Activated naive CD4-positive, alpha-beta T cell treated with anti-CD3 and anti-CD28 coated beads, Interleukin-2, amount 50 U/mL, for 24 hours (primary cell): ENCODE data around the gene MTCH2.
"Not testable (repeated sequence)": the region's sequence is repeated elsewhere in the genome, so short reads cannot be mapped to it uniquely, and the experiment has no call there.

Experiments used
- H3K27ac Mint-ChIP-seq: one replicate; pipeline ENCODE4 v1.8.0; 2021; ENCODE audit warnings: mild to moderate bottlenecking, mixed read lengths
- H3K27me3 Mint-ChIP-seq: one replicate; pipeline ENCODE4 v1.8.0; 2021; ENCODE audit warnings: mixed read lengths
- H3K36me3 Mint-ChIP-seq: one replicate; pipeline ENCODE4 v1.8.0; 2021; ENCODE audit warnings: mixed read lengths
- H3K4me1 Mint-ChIP-seq: one replicate; pipeline ENCODE4 v1.8.0; 2021; ENCODE audit warnings: mixed read lengths
- H3K4me3 Mint-ChIP-seq: one replicate; pipeline ENCODE4 v1.8.0; 2021; ENCODE audit warnings: mild to moderate bottlenecking, mixed read lengths
- H3K9me3 Mint-ChIP-seq: one replicate; pipeline ENCODE4 v1.8.0; 2021; ENCODE audit warnings: mixed read lengths

MTCH2 gene

GRCh38 chr11:47642099-47642855, at the start of gene MTCH2:
Gene MTCH2, minus strand, starts transcription at chr11:47642559. Its CDS starts 94 bp downstream, at chr11:47642465.
- Mint-ChIP-seq H3K27ac (peak within 1 kb of the TSS; percentile 97), H3K27me3 (no peaks in the 10 kb centered on the region), H3K4me1 (peaks cover 28% of the 10 kb centered on the region), H3K9me3 (no peaks in the 10 kb centered on the region), H3K4me3 (peak within 1 kb of the TSS; percentile 96), H3K36me3 (peaks cover 9% of the 10 kb centered on the region)

DNA sequence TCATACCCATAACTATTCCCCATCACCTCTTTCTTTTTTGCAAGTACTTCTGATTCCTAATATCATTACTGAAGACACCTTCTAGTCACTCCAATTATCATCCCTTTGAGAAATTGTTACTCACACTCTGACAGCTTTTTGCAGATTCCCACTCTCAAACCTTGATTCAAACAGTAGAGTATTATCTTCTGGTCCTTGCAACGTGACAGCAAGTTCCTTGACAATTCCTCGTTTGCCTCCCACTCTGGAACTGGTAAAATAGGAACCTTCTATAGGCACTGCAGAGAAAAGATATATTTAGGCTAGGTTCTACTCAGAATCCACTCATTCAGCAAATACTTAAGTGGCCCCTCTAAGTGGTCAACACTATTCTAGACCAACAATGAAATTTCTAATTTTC, 49.6 kb upstream of the MTCH2 start:
- H3K9me3 Mint-ChIP-seq = no peaks in the 10 kb centered on the region

DNA sequence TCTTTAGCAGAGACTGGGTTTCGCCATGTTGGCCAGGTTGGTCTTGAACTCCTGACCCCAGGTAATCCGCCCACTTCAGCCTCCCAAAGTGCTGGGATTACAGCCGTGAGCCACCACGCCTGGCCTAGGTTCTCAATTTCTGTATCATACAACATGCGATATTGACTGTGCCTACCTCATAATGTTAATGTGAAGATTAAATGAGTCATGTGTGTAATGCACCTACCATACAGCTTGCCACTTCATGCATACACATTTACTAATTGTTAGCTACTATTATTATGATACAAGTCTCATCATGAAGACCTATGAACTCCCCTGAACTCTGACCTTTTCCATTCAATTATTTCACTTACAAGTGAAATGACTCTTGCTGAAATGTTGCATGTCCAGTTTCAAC, 47.1 kb upstream of the MTCH2 start:
- Mint-ChIP-seq H3K9me3 (no peaks in the 10 kb centered on the region), H3K27ac (no peak overlapping the region), H3K27me3 (no peaks in the 10 kb centered on the region), H3K4me3 (no peak overlapping the region), H3K36me3 (peaks cover 2% of the 10 kb centered on the region), H3K4me1 (peaks cover 5% of the 10 kb centered on the region)

More for the DNA sequence above, 49.6 kb upstream of the MTCH2 start:
- Mint-ChIP-seq H3K27me3 (no peaks in the 10 kb centered on the region), H3K4me1 (peaks cover 5% of the 10 kb centered on the region), H3K36me3 (peaks cover 2% of the 10 kb centered on the region), H3K27ac (no peak overlapping the region), H3K4me3 (no peak overlapping the region)

DNA sequence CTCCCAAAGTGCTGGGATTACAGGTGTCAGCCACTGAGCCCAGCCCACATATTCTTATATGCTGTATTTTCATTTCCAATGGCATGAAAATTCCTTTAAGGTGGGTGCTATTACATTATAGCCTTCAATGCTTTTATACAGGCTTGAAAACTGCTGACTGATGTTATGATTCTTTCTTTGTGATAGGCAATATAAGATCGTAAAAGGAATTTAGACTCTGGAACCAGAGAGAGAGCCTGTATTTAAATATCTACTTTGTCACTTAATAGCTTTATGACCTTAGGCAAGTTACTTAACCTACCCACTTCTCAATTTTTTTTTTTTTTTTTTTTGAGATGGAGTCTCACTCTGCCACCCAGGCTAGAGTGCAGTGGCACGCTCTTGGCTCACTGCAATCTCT, 46.6 kb upstream of the MTCH2 start:
- Mint-ChIP-seq H3K4me1 (peaks cover 5% of the 10 kb centered on the region), H3K27ac (no peak overlapping the region), H3K36me3 (peaks cover 2% of the 10 kb centered on the region), H3K4me3 (no peak overlapping the region), H3K27me3 (no peaks in the 10 kb centered on the region), H3K9me3 (no peaks in the 10 kb centered on the region)

DNA sequence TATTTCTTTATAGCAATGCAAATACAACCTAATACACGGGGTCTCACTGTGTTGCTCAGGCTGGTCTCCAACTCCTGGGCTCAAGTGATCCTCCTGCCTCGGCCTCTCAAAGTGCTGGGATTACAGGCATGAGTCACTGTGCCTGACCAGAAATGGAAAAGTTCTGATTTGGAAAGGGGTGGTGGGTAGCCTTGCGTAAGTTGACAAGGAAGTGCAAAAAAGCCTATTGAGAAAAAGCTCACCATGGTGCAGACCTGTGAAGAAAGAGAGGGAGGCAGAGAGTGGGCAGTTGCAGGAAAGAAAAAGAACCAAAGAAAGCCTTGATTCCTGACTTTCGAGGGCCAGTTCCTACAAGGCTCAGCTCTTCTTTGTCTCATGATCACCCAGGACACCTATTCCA, 45.8 kb upstream of the MTCH2 start:
- Mint-ChIP-seq H3K4me3 (no peak overlapping the region), H3K27me3 (no peaks in the 10 kb centered on the region), H3K36me3 (peaks cover 2% of the 10 kb centered on the region), H3K4me1 (peaks cover 5% of the 10 kb centered on the region), H3K27ac (no peak overlapping the region), H3K9me3 (no peaks in the 10 kb centered on the region)

- not testable (repeated sequence) for H3K4me1 Mint-ChIP-seq, H3K27me3 Mint-ChIP-seq, H3K4me3 Mint-ChIP-seq, H3K36me3 Mint-ChIP-seq, H3K27ac Mint-ChIP-seq, H3K9me3 Mint-ChIP-seq
Measured at GRCh38 chr11:47686704-47687103, 44.3 kb upstream of the MTCH2 start.

DNA sequence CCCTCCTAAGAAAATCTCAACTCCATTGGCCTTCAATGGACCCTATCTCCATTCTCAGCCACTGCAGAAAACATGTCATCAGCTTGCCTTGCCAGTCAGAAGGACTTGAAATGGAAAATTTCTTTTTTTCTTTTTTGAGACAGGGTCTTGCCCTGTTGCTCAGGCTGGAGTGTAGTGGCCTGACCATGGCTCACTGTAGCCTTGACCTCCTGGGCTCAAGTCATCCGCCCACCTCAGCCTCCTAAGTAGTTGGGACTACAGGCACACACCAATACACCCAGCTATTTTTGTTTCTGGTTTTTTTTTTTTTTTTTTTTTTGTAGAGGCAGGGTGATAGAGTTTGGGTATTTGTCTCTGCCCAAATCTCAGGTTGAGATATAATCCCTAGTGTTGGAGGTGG, 43.8 kb upstream of the MTCH2 start:
- Mint-ChIP-seq H3K27ac (no peak overlapping the region), H3K36me3 (peaks cover 2% of the 10 kb centered on the region), H3K4me3 (no peak overlapping the region), H3K9me3 (no peaks in the 10 kb centered on the region), H3K4me1 (no peaks in the 10 kb centered on the region), H3K27me3 (no peaks in the 10 kb centered on the region)

GRCh38 chr11:47675851-47676250, 33.5 kb upstream of the MTCH2 start:
- Mint-ChIP-seq H3K36me3 (peaks cover 4% of the 10 kb centered on the region), H3K27ac (no peak overlapping the region), H3K9me3 (no peaks in the 10 kb centered on the region), H3K27me3 (no peaks in the 10 kb centered on the region), H3K4me3 (no peak overlapping the region), H3K4me1 (no peaks in the 10 kb centered on the region)

DNA sequence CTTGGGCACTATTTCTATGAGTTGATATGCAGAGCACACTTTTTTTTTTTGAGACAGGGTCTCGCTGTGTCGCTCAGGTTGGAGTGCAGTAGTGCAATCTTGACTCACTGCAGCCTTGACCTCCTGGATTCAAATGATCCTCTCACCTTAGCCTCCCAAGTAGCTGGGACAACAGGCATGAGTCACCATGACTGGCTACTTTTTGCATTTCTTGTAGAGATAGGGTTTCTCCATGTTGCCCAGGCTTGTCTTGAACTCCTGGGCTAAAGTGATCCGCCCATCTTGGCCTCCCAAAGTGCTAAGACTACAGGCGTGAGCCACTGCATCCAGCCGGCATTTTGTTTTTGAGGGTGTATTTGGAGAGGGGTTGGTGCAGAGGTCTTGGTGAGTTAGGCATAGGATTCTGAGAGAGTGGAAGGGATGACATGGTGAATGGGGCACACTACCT, 29.9 kb upstream of the MTCH2 start:
- H3K27ac Mint-ChIP-seq = no peak overlapping the region
- H3K9me3 Mint-ChIP-seq = no peaks in the 10 kb centered on the region

DNA sequence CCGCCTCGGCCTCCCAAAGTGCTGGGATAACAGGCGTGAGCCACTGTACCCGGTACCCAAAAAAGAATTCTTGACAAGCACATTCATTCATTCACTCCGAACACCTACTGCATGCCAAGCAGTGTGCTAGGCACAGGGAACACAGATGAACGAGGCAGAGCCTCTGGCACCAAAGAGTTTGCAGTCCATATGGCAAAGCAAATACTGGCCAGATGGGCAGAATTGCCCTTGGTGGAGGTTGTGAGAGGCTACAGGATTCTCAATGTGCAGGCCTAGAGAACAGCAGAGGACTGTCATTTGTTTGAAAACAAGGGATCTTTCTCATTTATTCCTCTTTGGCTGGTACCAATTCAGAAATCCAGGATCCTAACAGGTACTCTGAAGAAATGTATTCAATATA, 27.5 kb upstream of the MTCH2 start:
- Mint-ChIP-seq H3K9me3 (no peaks in the 10 kb centered on the region), H3K36me3 (no peaks in the 10 kb centered on the region), H3K27ac (no peak overlapping the region), H3K4me1 (no peaks in the 10 kb centered on the region), H3K27me3 (no peaks in the 10 kb centered on the region), H3K4me3 (no peak overlapping the region)

More for the DNA sequence above, 29.9 kb upstream of the MTCH2 start:
- no peaks in the 10 kb centered on the region for H3K4me1 Mint-ChIP-seq
- peaks cover 4% of the 10 kb centered on the region for H3K36me3 Mint-ChIP-seq
- no peak overlapping the region for H3K4me3 Mint-ChIP-seq
- no peaks in the 10 kb centered on the region for H3K27me3 Mint-ChIP-seq

DNA sequence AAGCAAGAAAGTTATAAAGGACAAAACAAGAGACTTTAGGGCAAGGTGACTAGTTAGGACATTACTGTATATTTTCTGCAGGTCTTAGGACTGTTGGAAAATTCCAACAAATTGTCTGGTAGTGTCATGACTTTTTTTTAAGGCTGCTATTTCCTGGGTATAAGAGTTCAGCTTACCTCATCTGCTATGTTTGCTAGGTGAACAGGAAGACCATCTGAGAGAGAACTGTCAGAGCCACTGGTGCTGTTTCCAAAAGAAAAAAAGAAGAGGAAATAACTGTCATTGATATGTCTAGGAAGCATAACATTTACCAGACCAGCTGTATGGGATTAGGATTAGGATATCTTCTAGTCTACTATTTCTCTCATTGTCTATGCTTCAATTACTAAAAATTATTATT, 26.3 kb upstream of the MTCH2 start:
- Mint-ChIP-seq H3K27me3 (no peaks in the 10 kb centered on the region), H3K36me3 (no peaks in the 10 kb centered on the region), H3K4me3 (no peak overlapping the region), H3K27ac (no peak overlapping the region), H3K4me1 (no peaks in the 10 kb centered on the region), H3K9me3 (no peaks in the 10 kb centered on the region)

- no peak overlapping the region for H3K27ac Mint-ChIP-seq
- H3K27me3 Mint-ChIP-seq = no peaks in the 10 kb centered on the region
- peaks cover 7% of the 10 kb centered on the region for H3K4me1 Mint-ChIP-seq
- H3K9me3 Mint-ChIP-seq = no peaks in the 10 kb centered on the region
- H3K36me3 Mint-ChIP-seq = no peaks in the 10 kb centered on the region
- H3K4me3 Mint-ChIP-seq = no peak overlapping the region
Measured at GRCh38 chr11:47667555-47667954, 25.2 kb upstream of the MTCH2 start.

DNA sequence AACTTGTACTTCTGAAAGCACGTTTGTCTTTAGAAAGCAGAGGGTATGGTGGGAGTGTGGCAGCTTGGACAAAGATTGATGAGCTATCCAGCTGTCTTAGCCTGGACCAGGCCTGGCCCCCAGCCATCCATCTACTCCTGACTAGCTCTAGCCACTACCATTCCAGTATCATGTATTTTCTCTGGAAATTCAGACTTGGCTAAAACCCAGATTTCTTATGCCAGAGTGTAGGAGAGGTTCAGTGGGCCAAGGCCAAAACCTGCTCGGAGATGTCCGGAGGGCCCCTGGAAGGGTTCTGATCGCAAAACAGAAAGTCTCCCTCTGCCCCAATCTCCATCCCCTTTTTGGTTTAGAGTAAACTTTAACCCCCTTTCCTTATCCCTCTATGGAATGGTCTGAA, 24.8 kb upstream of the MTCH2 start:
- peaks cover 8% of the 10 kb centered on the region for H3K4me1 Mint-ChIP-seq
- no peak overlapping the region for H3K4me3 Mint-ChIP-seq
- no peaks in the 10 kb centered on the region for H3K36me3 Mint-ChIP-seq
- H3K27me3 Mint-ChIP-seq = no peaks in the 10 kb centered on the region
- no peaks in the 10 kb centered on the region for H3K9me3 Mint-ChIP-seq
- no peak overlapping the region for H3K27ac Mint-ChIP-seq

DNA sequence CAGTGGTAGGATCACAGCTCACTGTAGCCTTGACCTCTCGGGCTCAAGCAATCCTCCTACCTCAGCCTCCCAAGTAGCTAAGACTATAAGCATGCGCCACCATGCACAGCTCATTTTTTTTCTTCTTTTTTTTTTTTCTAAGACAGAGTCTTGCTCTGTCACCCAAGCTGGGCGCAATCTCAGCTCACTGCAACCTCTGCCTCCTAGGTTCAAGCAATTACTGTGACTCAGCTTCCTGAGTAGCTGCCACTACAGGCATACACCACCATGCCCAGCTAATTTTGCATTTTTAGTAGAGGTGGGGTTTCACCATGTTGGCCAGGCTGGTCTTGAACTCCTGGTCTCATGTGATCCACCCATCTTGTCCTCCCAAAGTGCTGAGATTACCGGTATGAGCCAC, 22.6 kb upstream of the MTCH2 start:
- not testable (repeated sequence) for H3K4me3 Mint-ChIP-seq, H3K36me3 Mint-ChIP-seq, H3K27me3 Mint-ChIP-seq, H3K27ac Mint-ChIP-seq, H3K9me3 Mint-ChIP-seq, H3K4me1 Mint-ChIP-seq

GRCh38 chr11:47661245-47661644, 18.9 kb upstream of the MTCH2 start:
- H3K27me3 Mint-ChIP-seq = no peaks in the 10 kb centered on the region
- H3K36me3 Mint-ChIP-seq = no peaks in the 10 kb centered on the region
- no peak overlapping the region for H3K27ac Mint-ChIP-seq
- H3K4me3 Mint-ChIP-seq = no peak overlapping the region
- no peaks in the 10 kb centered on the region for H3K9me3 Mint-ChIP-seq
- peaks cover 8% of the 10 kb centered on the region for H3K4me1 Mint-ChIP-seq

GRCh38 chr11:47659276-47659675, 16.9 kb upstream of the MTCH2 start:
- no peaks in the 10 kb centered on the region for H3K9me3 Mint-ChIP-seq
- H3K27me3 Mint-ChIP-seq = no peaks in the 10 kb centered on the region
- H3K4me1 Mint-ChIP-seq = peaks cover 8% of the 10 kb centered on the region
- H3K36me3 Mint-ChIP-seq = no peaks in the 10 kb centered on the region
- no peak overlapping the region for H3K4me3 Mint-ChIP-seq
- no peak overlapping the region for H3K27ac Mint-ChIP-seq
